Smooth muscle cell (in vitro differentiated cells): ENCODE results near the gene MT1X. TPM values are rescaled to one million over a fixed set of nuclear protein-coding genes. Genes with fewer than 3 reads are reported as not detected.
"Not testable (repeated sequence)": the region's sequence is repeated elsewhere in the genome, so short reads cannot be mapped to it uniquely, and the experiment has no call there.

Source experiments
- DNase-seq: peaks from one replicate; lab custom pipeline; 2025; ENCODE audit not compliant: unreplicated experiment; lab: John Stamatoyannopoulos, UW
- H2AFZ ChIP-seq: fragments of 200-600 bp; sonication (generic); 2 replicates; pipeline ENCODE4 v1.6.0; 2016; ENCODE audit warnings: antibody characterized with exemption, low read depth, mild to moderate bottlenecking
- H3F3A ChIP-seq: fragments of 200-600 bp; sonication (generic); 2 replicates; pipeline ENCODE4 v1.6.0; 2017; ENCODE audit warnings: antibody characterized with exemption, low read depth
- H3K27ac ChIP-seq: fragments of 200-600 bp; sonication (generic); 2 replicates; pipeline ENCODE4 v1.5.1; 2016; ENCODE audit warnings: low read depth, mild to moderate bottlenecking
- H3K27me3 ChIP-seq: fragments of 200-600 bp; sonication (generic); 2 replicates; pipeline ENCODE4 v1.6.1; 2016; ENCODE audit warnings: low read depth, mild to moderate bottlenecking
- H3K36me3 ChIP-seq: fragments of 200-600 bp; sonication (generic); 2 replicates; pipeline ENCODE4 v1.5.1; 2016; ENCODE audit warnings: low read depth
- H3K4me1 ChIP-seq: fragments of 200-600 bp; sonication (generic); 2 replicates; pipeline ENCODE4 v1.5.1; 2016; ENCODE audit warnings: low read depth
- H3K4me2 ChIP-seq: fragments of 200-600 bp; sonication (generic); 2 replicates; pipeline ENCODE4 v1.6.0; 2016; ENCODE audit warnings: mild to moderate bottlenecking
- H3K4me3 ChIP-seq: fragments of 200-600 bp; sonication (generic); 2 replicates; pipeline ENCODE4 v1.5.1; 2016; ENCODE audit warnings: mild to moderate bottlenecking
- H3K79me2 ChIP-seq: fragments of 200-600 bp; sonication (generic); 2 replicates; pipeline ENCODE4 v1.6.0; 2016; ENCODE audit warnings: low read depth, mild to moderate bottlenecking
- H3K9ac ChIP-seq: fragments of 200-600 bp; sonication (generic); 2 replicates; pipeline ENCODE4 v1.6.0; 2016; ENCODE audit warnings: low read depth
- H3K9me3 ChIP-seq: fragments of 200-600 bp; sonication (generic); replicated peaks from 2 replicates; pipeline ENCODE4 v1.5.1; 2016; ENCODE audit warnings: low read depth
- H4K20me1 ChIP-seq: fragments of 200-600 bp; sonication (generic); 2 replicates; pipeline ENCODE4 v1.6.0; 2016; ENCODE audit warnings: low read depth
- WGBS: methylation state at CpG from one replicate; pipeline ENCODE4 v1.1.7; 2016; ENCODE audit warnings: low lambda C conversion rate; 5-methylcytosine and 5-hydroxymethylcytosine counted together
- polyA plus RNA-seq: library from polyadenylated mRNA; unstranded; fragments of >200 nt; fragmentation: Nextera tagmentation; extraction: Ambion mirVana; gene quantifications from 2 replicates; pipeline ENCODE4 v1.2.1, GENCODE V29; 2016
- total RNA-seq: library from RNA; depleted of rRNA; stranded (reverse); fragments of >200 nt; gene quantifications from 2 replicates; pipeline ENCODE4 v1.2.3, GENCODE V29; 2014
- TF ChIP-seq, protein P1 (sequence below): fragments of 200-600 bp; sonication (generic); IDR thresholded peaks from 2 replicates; pipeline ENCODE4 v1.5.1; 2017; ENCODE audit warnings: borderline replicate concordance, mild to moderate bottlenecking, antibody characterized with exemption; ENCODE audit not compliant: insufficient read depth, poor library complexity, severe bottlenecking

The MT1X gene
- total and polyA plus RNA-seq, 2 experiments from 2014 or later = 0.76 to 11.7 TPM

DNA sequence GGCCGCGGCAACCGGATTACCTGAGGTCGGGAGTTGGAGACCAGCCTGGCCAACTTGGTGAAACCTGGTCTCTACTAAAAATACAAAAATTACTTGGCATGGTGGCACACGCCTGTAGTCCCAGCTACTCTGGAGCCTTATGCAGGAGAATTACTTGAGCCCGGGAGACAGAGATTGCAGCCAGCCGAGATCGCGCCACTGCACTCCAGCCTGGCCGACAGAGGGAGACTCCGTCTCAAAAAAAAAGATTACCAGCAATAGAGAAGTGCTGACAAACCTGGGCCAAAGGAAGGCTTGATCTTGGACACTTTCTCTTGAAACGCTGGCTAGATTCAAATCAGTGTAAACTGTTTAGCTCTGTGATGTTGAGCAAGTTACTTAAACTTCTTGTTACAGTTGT, 8.3 kb upstream of the MT1X start:
- TF ChIP-seq, protein P1, sequence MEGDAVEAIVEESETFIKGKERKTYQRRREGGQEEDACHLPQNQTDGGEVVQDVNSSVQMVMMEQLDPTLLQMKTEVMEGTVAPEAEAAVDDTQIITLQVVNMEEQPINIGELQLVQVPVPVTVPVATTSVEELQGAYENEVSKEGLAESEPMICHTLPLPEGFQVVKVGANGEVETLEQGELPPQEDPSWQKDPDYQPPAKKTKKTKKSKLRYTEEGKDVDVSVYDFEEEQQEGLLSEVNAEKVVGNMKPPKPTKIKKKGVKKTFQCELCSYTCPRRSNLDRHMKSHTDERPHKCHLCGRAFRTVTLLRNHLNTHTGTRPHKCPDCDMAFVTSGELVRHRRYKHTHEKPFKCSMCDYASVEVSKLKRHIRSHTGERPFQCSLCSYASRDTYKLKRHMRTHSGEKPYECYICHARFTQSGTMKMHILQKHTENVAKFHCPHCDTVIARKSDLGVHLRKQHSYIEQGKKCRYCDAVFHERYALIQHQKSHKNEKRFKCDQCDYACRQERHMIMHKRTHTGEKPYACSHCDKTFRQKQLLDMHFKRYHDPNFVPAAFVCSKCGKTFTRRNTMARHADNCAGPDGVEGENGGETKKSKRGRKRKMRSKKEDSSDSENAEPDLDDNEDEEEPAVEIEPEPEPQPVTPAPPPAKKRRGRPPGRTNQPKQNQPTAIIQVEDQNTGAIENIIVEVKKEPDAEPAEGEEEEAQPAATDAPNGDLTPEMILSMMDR = peak; percentile 40
- H3K9me3 ChIP-seq = no peaks in the 10 kb centered on the region
- peaks cover 93% of the 10 kb centered on the region for H3K27me3 ChIP-seq
- no peaks in the 10 kb centered on the region for H3K79me2 ChIP-seq
- H3K4me3 ChIP-seq = no peak overlapping the region
- no peak for DNase-seq
- H3K4me1 ChIP-seq = no peaks in the 10 kb centered on the region
- H3K9ac ChIP-seq = no peak overlapping the region
- WGBS = 34% methylated on average over 12 of the region's 12 CpGs
- no peak overlapping the region for H3K27ac ChIP-seq
- H2AFZ ChIP-seq = no peak overlapping the region
- no peaks in the 10 kb centered on the region for H3F3A ChIP-seq
- H3K4me2 ChIP-seq = no peak overlapping the region
- H4K20me1 ChIP-seq = no peaks in the 10 kb centered on the region
- H3K36me3 ChIP-seq = no peaks in the 10 kb centered on the region

DNA sequence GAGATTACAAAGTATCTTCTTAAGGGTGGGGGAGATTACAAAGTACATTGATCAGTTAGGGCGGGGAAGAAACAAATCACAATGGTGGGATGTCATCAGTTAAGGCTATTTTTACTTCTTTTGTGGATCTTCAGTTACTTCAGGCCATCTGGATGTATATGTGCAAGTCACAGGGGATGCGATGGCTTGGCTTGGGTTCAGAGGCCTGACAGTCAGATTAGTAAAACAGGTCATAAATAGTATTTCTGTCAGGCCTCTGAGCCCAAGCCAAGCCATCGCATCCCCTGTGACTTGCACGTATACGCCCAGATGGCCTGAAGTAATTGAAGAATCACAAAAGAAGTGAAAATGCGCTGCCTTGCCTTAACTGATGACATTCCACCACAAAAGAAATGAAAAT, 7.7 kb upstream of the MT1X start:
- peaks cover 86% of the 10 kb centered on the region for H3K27me3 ChIP-seq
- DNase-seq, H3K36me3 ChIP-seq, H3K9me3 ChIP-seq, H3K79me2 ChIP-seq, H3K4me3 ChIP-seq, H4K20me1 ChIP-seq, H3K9ac ChIP-seq, H3K4me2 ChIP-seq, H3F3A ChIP-seq, H3K27ac ChIP-seq, H2AFZ ChIP-seq, H3K4me1 ChIP-seq: not testable (repeated sequence)
- 62% methylated on average over 6 of the region's 6 CpGs for WGBS

DNA sequence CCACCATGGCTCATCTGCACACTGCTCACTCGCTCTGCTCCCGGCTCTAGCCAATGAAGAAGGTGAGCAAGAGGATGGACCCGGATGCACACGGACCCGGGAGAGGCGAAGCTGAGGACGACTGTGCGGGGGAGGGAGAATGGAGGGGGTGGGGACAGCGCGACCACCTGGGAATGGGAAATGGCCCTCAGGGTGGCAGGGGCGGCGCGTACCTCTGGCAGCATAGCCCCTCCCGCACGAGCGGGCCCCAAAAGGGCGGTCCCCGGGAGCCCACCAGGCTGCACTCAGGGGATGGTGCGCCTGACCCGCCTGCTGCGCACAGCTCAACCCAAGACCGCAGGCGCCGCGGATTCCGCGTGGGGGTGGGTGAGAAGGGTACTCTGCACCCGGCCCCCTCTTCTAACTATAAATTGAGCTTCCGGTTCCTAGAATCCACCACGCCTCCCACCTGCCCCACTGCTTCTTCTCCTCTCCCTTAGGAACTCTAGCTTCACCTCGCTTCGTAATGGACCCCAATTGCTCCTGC, 6.5 kb upstream of the MT1X start:
- no peaks in the 10 kb centered on the region for H3K9me3 ChIP-seq
- H3K27me3 ChIP-seq = peaks cover 74% of the 10 kb centered on the region
- H3K9ac ChIP-seq = no peak overlapping the region
- no peak overlapping the region for H2AFZ ChIP-seq
- no peak overlapping the region for H3K27ac ChIP-seq
- 7% methylated on average over 30 of the region's 32 CpGs for WGBS
- TF ChIP-seq, protein P1 = no peak
- DNase-seq = no peak
- peak overlapping the region; percentile 69 for H3K4me2 ChIP-seq
- H3K4me1 ChIP-seq = no peaks in the 10 kb centered on the region
- peak overlapping the region; percentile 6 for H3K4me3 ChIP-seq
- H4K20me1 ChIP-seq = no peaks in the 10 kb centered on the region
- H3F3A ChIP-seq = no peaks in the 10 kb centered on the region
- no peaks in the 10 kb centered on the region for H3K36me3 ChIP-seq
- H3K79me2 ChIP-seq = no peaks in the 10 kb centered on the region

DNA sequence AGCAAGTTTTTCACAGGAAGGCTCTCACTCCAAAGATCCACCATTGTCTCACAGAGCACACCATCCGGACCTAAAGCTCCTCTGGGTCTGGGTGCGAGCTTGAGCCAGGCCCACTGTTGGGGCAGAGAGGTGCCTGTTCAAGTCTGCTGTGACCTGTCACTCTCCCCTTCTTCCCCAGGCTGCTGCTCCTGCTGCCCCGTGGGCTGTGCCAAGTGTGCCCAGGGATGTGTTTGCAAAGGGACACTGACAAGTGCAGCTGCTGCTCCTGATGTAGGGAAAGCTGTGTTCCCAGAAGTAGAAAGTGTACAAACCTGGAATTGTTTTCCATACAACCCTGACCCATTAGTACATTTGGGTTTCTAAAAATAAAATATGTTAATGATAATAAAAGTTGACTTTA, 4.8 kb upstream of the MT1X start:
- H3F3A ChIP-seq = no peaks in the 10 kb centered on the region
- H3K4me1 ChIP-seq = no peaks in the 10 kb centered on the region
- H2AFZ ChIP-seq = no peak overlapping the region
- 86% methylated on average over 3 of the region's 3 CpGs for WGBS
- H4K20me1 ChIP-seq = no peaks in the 10 kb centered on the region
- no peak overlapping the region for H3K4me2 ChIP-seq
- H3K36me3 ChIP-seq = no peaks in the 10 kb centered on the region
- TF ChIP-seq, protein P1 = no peak
- H3K27ac ChIP-seq = no peak overlapping the region
- no peaks in the 10 kb centered on the region for H3K79me2 ChIP-seq
- no peaks in the 10 kb centered on the region for H3K9me3 ChIP-seq
- no peak overlapping the region for H3K4me3 ChIP-seq
- no peak overlapping the region for H3K9ac ChIP-seq
- H3K27me3 ChIP-seq = peaks cover 57% of the 10 kb centered on the region
- no peak for DNase-seq
